ENCODE data around the gene MUC21. TPM values are rescaled to one million over a fixed set of nuclear protein-coding genes. Genes with fewer than 3 reads are reported as not detected.
"Not testable (repeated sequence)": the region's sequence is repeated elsewhere in the genome, so short reads cannot be mapped to it uniquely, and the experiment has no call there.

Gene MUC21
- total RNA-seq, 1 donor from 2014 or later = not detected

- no peak for DNase-seq (ENCODE audit: extremely low read depth, low read depth, low spot score)
Measured at GRCh38 chr6:31005249-31006020, 21.9 kb downstream of the MUC21 start.

- DNase-seq (ENCODE audit: extremely low read depth, low read depth, low spot score) = peak; percentile 4
Measured at GRCh38 chr6:31007694-31008093, 24.2 kb downstream of the MUC21 start.

- no peak for DNase-seq (ENCODE audit: extremely low read depth, low read depth, low spot score)
Measured at GRCh38 chr6:31008165-31008564, 24.6 kb downstream of the MUC21 start.

GRCh38 chr6:31009731-31010130 lies 26.2 kb downstream of the MUC21 start:
- no peak for DNase-seq (ENCODE audit: extremely low read depth, low read depth, low spot score)

GRCh38 chr6:31010393-31011060 lies 27.0 kb downstream of the MUC21 start, which contains the start of gene MUC22:
MUC22 (plus strand) TSS chr6:31010474; CDS start chr6:31010707, 233 bp downstream.
- no peak for DNase-seq (ENCODE audit: extremely low read depth, low read depth, low spot score)

- no peak for DNase-seq (ENCODE audit: extremely low read depth, low read depth, low spot score)
Measured at GRCh38 chr6:31011153-31011552, 27.6 kb downstream of the MUC21 start.

- DNase-seq (ENCODE audit: extremely low read depth, low read depth, low spot score) = no peak
Measured at GRCh38 chr6:31016659-31017299, 33.3 kb downstream of the MUC21 start.

GRCh38 chr6:31017436-31017835 lies 33.9 kb downstream of the MUC21 start:
- DNase-seq (ENCODE audit: extremely low read depth, low read depth, low spot score) = not testable (repeated sequence)

GRCh38 chr6:31020057-31020456 lies 36.5 kb downstream of the MUC21 start:
- DNase-seq (ENCODE audit: extremely low read depth, low read depth, low spot score) = no peak

GRCh38 chr6:31020631-31021255 lies 37.2 kb downstream of the MUC21 start:
- DNase-seq (ENCODE audit: extremely low read depth, low read depth, low spot score) = not testable (repeated sequence)

GRCh38 chr6:31021705-31022531 lies 38.4 kb downstream of the MUC21 start:
- not testable (repeated sequence) for DNase-seq (ENCODE audit: extremely low read depth, low read depth, low spot score)

- no peak for DNase-seq (ENCODE audit: extremely low read depth, low read depth, low spot score)
Measured at GRCh38 chr6:31025595-31025994, 42.1 kb downstream of the MUC21 start.

- no peak for DNase-seq (ENCODE audit: extremely low read depth, low read depth, low spot score)
Measured at GRCh38 chr6:31031095-31031494, 47.6 kb downstream of the MUC21 start.

GRCh38 chr6:31033075-31033474 lies 49.6 kb downstream of the MUC21 start:
- DNase-seq (ENCODE audit: extremely low read depth, low read depth, low spot score) = no peak

GRCh38 chr6:31035862-31036497 lies 52.5 kb downstream of the MUC21 start:
- DNase-seq (ENCODE audit: extremely low read depth, low read depth, low spot score) = no peak

GRCh38 chr6:31037169-31037568 lies 53.7 kb downstream of the MUC21 start:
- DNase-seq (ENCODE audit: extremely low read depth, low read depth, low spot score) = no peak

- no peak for DNase-seq (ENCODE audit: extremely low read depth, low read depth, low spot score)
Measured at GRCh38 chr6:31037682-31038081, 54.2 kb downstream of the MUC21 start.

- no peak for DNase-seq (ENCODE audit: extremely low read depth, low read depth, low spot score)
Measured at GRCh38 chr6:31038559-31038958, 55.0 kb downstream of the MUC21 start.
